PC-9 (cell line): ENCODE results near the gene MS4A7. TPM values are rescaled to one million over a fixed set of nuclear protein-coding genes. Genes with fewer than 3 reads are reported as not detected.

Experiments
- BruUV-seq: library from RNA; stranded (reverse); fragments of 400-500 nt; replicated peaks from 2 replicates; lab custom pipeline; 2021; lab: Mats Ljungman, UMichigan
- CTCF ChIA-PET: fragments of 300-600 bp; sonication (Branson Sonifier 250); formaldehyde crosslinking; loops from one replicate; lab custom pipeline; 2022; ENCODE audit warnings: antibody characterized with exemption; lab: Charles Lee
- POLR2A ChIA-PET: fragments of 300-600 bp; sonication (Branson Sonifier 250); formaldehyde crosslinking; loops from one replicate; lab custom pipeline; 2022; ENCODE audit warnings: antibody characterized with exemption; ENCODE audit not compliant: unreplicated experiment; lab: Charles Lee
- DNase-seq, 2 experiments: peaks; one replicate each; pipeline versions ENCODE4 v3.0.0 to v3.0.0-alpha.2; 2015 to 2022; ENCODE audit warnings: mixed read lengths in 1 of 2
- H2AFZ ChIP-seq: fragments of 200-600 bp; sonication (generic); 2 replicates; pipeline ENCODE4 v1.8.1; 2017; ENCODE audit warnings: antibody characterized with exemption
- H3F3A ChIP-seq: fragments of 200-600 bp; sonication (generic); 2 replicates; pipeline ENCODE4 v1.8.1; 2017; ENCODE audit warnings: antibody characterized with exemption, mild to moderate bottlenecking, low read depth; ENCODE audit not compliant: insufficient read depth
- H3K27ac ChIP-seq: fragments of 200-600 bp; sonication (generic); 2 replicates; pipeline ENCODE4 v1.6.1; 2016; ENCODE audit warnings: mixed run types
- H3K27me3 ChIP-seq: fragments of 200-600 bp; sonication (generic); 2 replicates; pipeline ENCODE4 v1.6.1; 2016; ENCODE audit warnings: low read depth, mixed run types; ENCODE audit not compliant: insufficient read depth
- H3K36me3 ChIP-seq: fragments of 200-600 bp; sonication (generic); 2 replicates; pipeline ENCODE4 v1.6.1; 2016; ENCODE audit warnings: low read depth, mixed run types
- H3K4me1 ChIP-seq: fragments of 200-600 bp; sonication (generic); replicated peaks from 2 replicates; pipeline ENCODE4 v1.6.1; 2016; ENCODE audit warnings: mixed run types; ENCODE audit not compliant: insufficient read depth
- H3K4me2 ChIP-seq: fragments of 200-600 bp; sonication (generic); 2 replicates; pipeline ENCODE4 v1.6.1; 2017; ENCODE audit warnings: mixed run types
- H3K4me3 ChIP-seq: fragments of 200-600 bp; sonication (generic); 2 replicates; pipeline ENCODE4 v1.6.1; 2016; ENCODE audit warnings: mixed run types
- H3K79me2 ChIP-seq: fragments of 200-600 bp; sonication (generic); 2 replicates; pipeline ENCODE4 v1.6.1; 2017; ENCODE audit warnings: low read depth, mixed run types
- H3K9me2 ChIP-seq: fragments of 200-600 bp; sonication (generic); 2 replicates; pipeline ENCODE4 v1.8.1; 2017; ENCODE audit warnings: mild to moderate bottlenecking; ENCODE audit not compliant: insufficient read depth
- H3K9me3 ChIP-seq: fragments of 200-600 bp; sonication (generic); 2 replicates; pipeline ENCODE4 v1.8.1; 2016; ENCODE audit warnings: low read depth; ENCODE audit not compliant: insufficient read depth
- H4K20me1 ChIP-seq: fragments of 200-600 bp; sonication (generic); 2 replicates; pipeline ENCODE4 v1.8.1; 2017; ENCODE audit not compliant: insufficient read depth
- CTCF ChIP-seq: fragments of 200-600 bp; sonication (generic); conservative IDR thresholded peaks from 2 replicates; pipeline ENCODE4 v1.6.1; 2017; ENCODE audit warnings: mixed run types, antibody characterized with exemption, mild to moderate bottlenecking, moderate library complexity
- EZH2 ChIP-seq: fragments of 200-600 bp; sonication (generic); IDR thresholded peaks from 2 replicates; pipeline ENCODE4 v1.8.0; 2017; ENCODE audit warnings: antibody characterized with exemption, low read depth
- intact Hi-C: fragments of 100-400 bp; cut with micrococcal nuclease; formaldehyde crosslinking; loops from one replicate; pipeline ENCODE4 v1.10.0; 2022; ENCODE audit not compliant: unreplicated experiment
- total RNA-seq: library from RNA; stranded (reverse); gene quantifications from 2 replicates; pipeline ENCODE4 v1.2.3, GENCODE V29; 2021

The MS4A7 gene
- total RNA-seq, 1 experiment from 2014 or later = not detected

GRCh38 chr11:60428517-60428916 lies 50.2 kb downstream of the MS4A7 start:
- H3K79me2 ChIP-seq = no peaks in the 10 kb centered on the region
- no peak for DNase-seq
- intact Hi-C loops = no loop called here
- H3K9me2 ChIP-seq = no peaks in the 10 kb centered on the region
- TF ChIP-seq EZH2 (no peak), CTCF (no peak)
- no TSS peak for BruUV-seq
- CTCF ChIA-PET = no interaction called here
- H3K27me3 ChIP-seq = peaks cover 36% of the 10 kb centered on the region
- no peak overlapping the region for H3K27ac ChIP-seq
- H3K4me1 ChIP-seq = no peaks in the 10 kb centered on the region
- H3K9me3 ChIP-seq = no peaks in the 10 kb centered on the region
- no peak overlapping the region for H3K4me2 ChIP-seq
- POLR2A ChIA-PET = no interaction called here
- H2AFZ ChIP-seq = no peak overlapping the region
- H3F3A ChIP-seq = no peaks in the 10 kb centered on the region
- no peaks in the 10 kb centered on the region for H3K36me3 ChIP-seq
- no peak overlapping the region for H3K4me3 ChIP-seq
- no peaks in the 10 kb centered on the region for H4K20me1 ChIP-seq

GRCh38 chr11:60429272-60429671 lies 50.9 kb downstream of the MS4A7 start, which contains the start of gene MS4A5:
Gene MS4A5, plus strand, starts transcription at chr11:60429572. Its CDS starts 103 bp downstream, at chr11:60429675.
- H3K79me2 ChIP-seq = no peaks in the 10 kb centered on the region
- H3K27ac ChIP-seq = no peak within 1 kb of the TSS
- no TSS peak for BruUV-seq

GRCh38 chr11:60431251-60431650 lies 52.9 kb downstream of the MS4A7 start:
- no peak overlapping the region for H3K27ac ChIP-seq
- H3K9me2 ChIP-seq = no peaks in the 10 kb centered on the region
- no peaks in the 10 kb centered on the region for H3K36me3 ChIP-seq
- H4K20me1 ChIP-seq = no peaks in the 10 kb centered on the region
- no peaks in the 10 kb centered on the region for H3K9me3 ChIP-seq
- ChIA-PET CTCF (no interaction called here), POLR2A (no interaction called here)
- no peaks in the 10 kb centered on the region for H3F3A ChIP-seq
- TF ChIP-seq CTCF (no peak), EZH2 (no peak)
- no TSS peak for BruUV-seq
- H3K4me2 ChIP-seq = no peak overlapping the region
- intact Hi-C loops = no loop called here
- peaks cover 42% of the 10 kb centered on the region for H3K27me3 ChIP-seq
- DNase-seq = no peak
- H3K4me1 ChIP-seq = no peaks in the 10 kb centered on the region
- no peak overlapping the region for H2AFZ ChIP-seq
- no peak overlapping the region for H3K4me3 ChIP-seq
- no peaks in the 10 kb centered on the region for H3K79me2 ChIP-seq

More at GRCh38 chr11:60429272-60429671, 50.9 kb downstream of the MS4A7 start, which contains the start of gene MS4A5:
- ChIA-PET POLR2A (no interaction called here), CTCF (no interaction called here)
- intact Hi-C loops = no loop called here
- no peaks in the 10 kb centered on the region for H3K9me3 ChIP-seq
- H3K9me2 ChIP-seq = no peaks in the 10 kb centered on the region
- no peaks in the 10 kb centered on the region for H3K36me3 ChIP-seq
- H3K27me3 ChIP-seq = peaks cover 38% of the 10 kb centered on the region
- DNase-seq = no peak
- TF ChIP-seq EZH2 (no peak), CTCF (no peak)
- H4K20me1 ChIP-seq = no peaks in the 10 kb centered on the region
- no peak within 1 kb of the TSS for H2AFZ ChIP-seq
- no peak within 1 kb of the TSS for H3K4me2 ChIP-seq
- no peaks in the 10 kb centered on the region for H3K4me1 ChIP-seq
- H3K4me3 ChIP-seq = no peak within 1 kb of the TSS
- no peaks in the 10 kb centered on the region for H3F3A ChIP-seq
